ENCODE data around the gene GPR146. TPM values are rescaled to one million over a fixed set of nuclear protein-coding genes. Genes with fewer than 3 reads are reported as not detected.

Gene GPR146
- total and polyA plus RNA-seq, 10 donors = 3.9 to 19.2 (median 10.1) TPM

GRCh38 chr7:1010226-1010625 lies 34.1 kb upstream of the GPR146 start:
- no peak for DNase-seq
- H3K27ac ChIP-seq = no peak overlapping the region
- 89 to 95% (median 90%) methylated on average over 5 to 13 of the region's 13 CpGs for WGBS, 5 donors
- H3K36me3 ChIP-seq = peaks cover 0 to 48% (median 20%) of the 10 kb centered on the region in 6 donors
- H3K9me3 ChIP-seq = no peaks in the 10 kb centered on the region
- TF ChIP-seq POLR2A (IDR thresholded peaks at IDR 0.05) (no peak), POLR2AphosphoS5 (IDR thresholded peaks at IDR 0.05) (no peak), CTCF (IDR thresholded peaks at IDR 0.05 in 8 of 11, conservative IDR thresholded peaks at IDR 0.05 in 3 of 11) (no peak)
- no peak overlapping the region for H3K4me3 ChIP-seq
- intact Hi-C loops (cut with DNase I; ENCODE audit: low total_unique reads) = no loop called here
- H3K27me3 ChIP-seq (replicated peaks in 1 of 7) = no peaks in the 10 kb centered on the region
- H3K4me1 ChIP-seq = peaks cover 0 to 18% (median 6%) of the 10 kb centered on the region in 6 donors

GRCh38 chr7:1011297-1012003 lies 32.9 kb upstream of the GPR146 start:
- peak overlapping the region in 1 of 8 donors; percentile 38 for H3K27ac ChIP-seq
- no peak for DNase-seq
- H3K4me3 ChIP-seq = no peak overlapping the region
- peaks cover 0 to 18% (median 6%) of the 10 kb centered on the region in 6 donors for H3K4me1 ChIP-seq
- H3K36me3 ChIP-seq = peaks cover 0 to 37% (median 20%) of the 10 kb centered on the region in 6 donors
- TF ChIP-seq POLR2A (IDR thresholded peaks at IDR 0.05) (no peak), POLR2AphosphoS5 (IDR thresholded peaks at IDR 0.05) (no peak), CTCF (IDR thresholded peaks at IDR 0.05 in 8 of 11, conservative IDR thresholded peaks at IDR 0.05 in 3 of 11) (no peak)
- no peaks in the 10 kb centered on the region for H3K27me3 ChIP-seq (replicated peaks in 1 of 7)
- intact Hi-C loops (cut with DNase I; ENCODE audit: low total_unique reads) = no loop called here
- H3K9me3 ChIP-seq = no peaks in the 10 kb centered on the region
- WGBS, 5 donors = 79 to 84% (median 80%) methylated on average over 7 to 13 of the region's 13 CpGs

GRCh38 chr7:1012004-1012715 lies 32.2 kb upstream of the GPR146 start:
- intact Hi-C loops (cut with DNase I; ENCODE audit: low total_unique reads) = no loop called here
- no peaks in the 10 kb centered on the region for H3K9me3 ChIP-seq
- H3K27ac ChIP-seq = no peak overlapping the region
- no peaks in the 10 kb centered on the region for H3K27me3 ChIP-seq (replicated peaks in 1 of 7)
- H3K4me3 ChIP-seq = no peak overlapping the region
- 55 to 81% (median 70%) methylated on average over 11 to 32 of the region's 32 CpGs for WGBS, 5 donors
- TF ChIP-seq POLR2A (IDR thresholded peaks at IDR 0.05) (no peak), CTCF (IDR thresholded peaks at IDR 0.05 in 8 of 11, conservative IDR thresholded peaks at IDR 0.05 in 3 of 11) (no peak), POLR2AphosphoS5 (IDR thresholded peaks at IDR 0.05) (no peak)
- no peak for DNase-seq
- peaks cover 0 to 30% (median 16%) of the 10 kb centered on the region in 6 donors for H3K36me3 ChIP-seq
- H3K4me1 ChIP-seq = peaks cover 0 to 18% (median 6%) of the 10 kb centered on the region in 6 donors

GRCh38 chr7:1012716-1013095 lies 31.6 kb upstream of the GPR146 start:
- Histone ChIP-seq H3K9me3 (no peaks in the 10 kb centered on the region), H3K4me1 (peaks cover 0 to 19% (median 6%) of the 10 kb centered on the region in 6 donors), H3K27ac (no peak overlapping the region), H3K4me3 (no peak overlapping the region), H3K27me3 (replicated peaks in 1 of 7) (no peaks in the 10 kb centered on the region), H3K36me3 (peaks cover 0 to 27% (median 12%) of the 10 kb centered on the region in 6 donors)
- WGBS, 5 donors = 89 to 95% (median 90%) methylated on average over 29 to 30 of the region's 30 CpGs
- no peak for DNase-seq
- intact Hi-C loops (cut with DNase I; ENCODE audit: low total_unique reads) = no loop called here
- TF ChIP-seq POLR2A (IDR thresholded peaks at IDR 0.05) (no peak), POLR2AphosphoS5 (IDR thresholded peaks at IDR 0.05) (no peak), CTCF (IDR thresholded peaks at IDR 0.05 in 8 of 11, conservative IDR thresholded peaks at IDR 0.05 in 3 of 11) (no peak)
